Right ventricle myocardium superior (tissue), 1 donor: ENCODE measurements around the gene REPIN1. TPM values are rescaled to one million over a fixed set of nuclear protein-coding genes. Genes with fewer than 3 reads are reported as not detected.

Experiments used
- ATAC-seq: fragments of 200-7000 bp; cut with Tn5 transposase; one replicate; pipeline ENCODE4 v1.9.1; 2020; ENCODE audit warnings: mild to moderate bottlenecking; ENCODE audit not compliant: poor library complexity
- DNase-seq: peaks from one replicate; pipeline ENCODE4 v3.0.0-alpha.2; 2020
- intact Hi-C: fragments of 100-400 bp; cut with DNase I; formaldehyde crosslinking; loops from one replicate; pipeline ENCODE4 v1.11.2; 2022
- total RNA-seq: library from RNA; stranded (reverse); fragmentation: NEBNext Ultra II Directional; extraction: Animal tissue kit (Norgen Biotek cat#: 25700); gene quantifications from one replicate; pipeline ENCODE4 v1.2.1, GENCODE V29; 2021
- donor health status: DM: no; HTN: yes; CAD: no; lungs with severe emphysema.

The REPIN1 gene
- total RNA-seq, 1 donor from 2014 or later, result 116 TPM

GRCh38 chr7:150410131-150410530 is 41.5 kb downstream of the REPIN1 start:
- ATAC-seq (no peak), DNase-seq (no peak)
- intact Hi-C loops, result no loop called here

GRCh38 chr7:150410680-150411346 is 42.2 kb downstream of the REPIN1 start:
- ATAC-seq (no peak), DNase-seq (no peak)
- intact Hi-C loops, result no loop called here

- intact Hi-C loops, result no loop called here
- ATAC-seq (no peak), DNase-seq (no peak)
Observed at GRCh38 chr7:150411606-150412005, 43.0 kb downstream of the REPIN1 start.

DNA sequence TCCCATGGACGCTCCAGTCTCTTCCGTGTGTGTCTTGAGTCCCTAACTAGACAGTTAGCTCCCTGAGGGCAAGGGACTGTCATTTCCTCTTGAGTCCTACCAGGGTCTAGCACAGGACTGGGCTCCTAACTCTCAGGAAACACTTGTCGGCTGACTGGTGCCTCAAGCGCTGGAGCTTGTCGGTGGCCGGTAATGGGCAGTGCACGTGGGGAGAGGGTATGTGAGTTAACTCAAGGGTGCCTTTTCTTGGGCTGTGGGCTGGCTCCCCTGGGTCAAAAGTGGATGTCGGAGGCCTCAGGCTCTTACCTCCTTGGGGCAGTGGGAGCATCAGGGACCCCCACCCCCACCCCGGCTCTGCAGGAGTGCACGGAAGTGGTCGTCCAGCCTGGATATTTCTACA is 43.4 kb downstream of the REPIN1 start:
- no peak for DNase-seq
- ATAC-seq, result no peak
- intact Hi-C loops, result no loop called here

GRCh38 chr7:150412518-150413488 is 44.2 kb downstream of the REPIN1 start:
- DNase-seq (no peak), ATAC-seq (no peak)
- intact Hi-C loops, result no loop called here

- DNase-seq (no peak), ATAC-seq (no peak)
- intact Hi-C loops, result no loop called here
Observed at GRCh38 chr7:150413640-150414081, 45.0 kb downstream of the REPIN1 start.

GRCh38 chr7:150415161-150416153 is 46.8 kb downstream of the REPIN1 start:
- ATAC-seq (no peak), DNase-seq (no peak)
- intact Hi-C loops, result loop anchor here (5.0 kb wide), 1 partner anchor 58 kb away; no protein-coding TSS in a partner anchor

- ATAC-seq (no peak), DNase-seq (no peak)
- intact Hi-C loops, result loop anchor here (5.0 kb wide), 1 partner anchor 60 kb away; no protein-coding TSS in a partner anchor
Observed at GRCh38 chr7:150417239-150417638, 48.6 kb downstream of the REPIN1 start.

DNA sequence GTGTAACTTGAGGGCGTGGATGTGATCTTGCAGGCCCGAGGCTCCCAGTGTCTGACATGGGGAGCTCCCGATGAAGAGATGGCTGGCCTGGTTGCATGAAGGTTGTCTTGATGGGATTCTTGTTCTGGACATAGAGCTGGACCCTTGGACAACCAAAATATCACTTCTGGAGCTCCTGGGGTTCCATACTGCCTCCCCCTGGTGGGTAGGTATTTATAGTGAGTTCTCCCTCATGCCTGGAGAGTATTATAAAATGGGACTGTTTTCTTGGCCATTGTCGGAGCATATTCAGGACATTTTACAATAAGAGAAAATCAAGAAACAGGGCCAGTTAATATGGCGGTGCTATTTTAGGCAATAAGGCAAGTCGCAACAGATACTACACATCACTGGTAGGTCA is 49.2 kb downstream of the REPIN1 start:
- no peak for DNase-seq
- ATAC-seq, result no peak

GRCh38 chr7:150420242-150420641 is 51.6 kb downstream of the REPIN1 start:
- DNase-seq (no peak), ATAC-seq (no peak)
- intact Hi-C loops, result loop anchor here (5.0 kb wide), 1 partner anchor 133 kb away; no protein-coding TSS in a partner anchor

More for the DNA sequence above, 49.2 kb downstream of the REPIN1 start:
- intact Hi-C loops, result loop anchor here (5.0 kb wide), 1 partner anchor 61 kb away; no protein-coding TSS in a partner anchor

GRCh38 chr7:150420987-150421674 is 52.5 kb downstream of the REPIN1 start:
- intact Hi-C loops, result loop anchor here (5.0 kb wide), 1 partner anchor 134 kb away; no protein-coding TSS in a partner anchor
- ATAC-seq, result peak; percentile 98
- DNase-seq, result peak; percentile 86

DNA sequence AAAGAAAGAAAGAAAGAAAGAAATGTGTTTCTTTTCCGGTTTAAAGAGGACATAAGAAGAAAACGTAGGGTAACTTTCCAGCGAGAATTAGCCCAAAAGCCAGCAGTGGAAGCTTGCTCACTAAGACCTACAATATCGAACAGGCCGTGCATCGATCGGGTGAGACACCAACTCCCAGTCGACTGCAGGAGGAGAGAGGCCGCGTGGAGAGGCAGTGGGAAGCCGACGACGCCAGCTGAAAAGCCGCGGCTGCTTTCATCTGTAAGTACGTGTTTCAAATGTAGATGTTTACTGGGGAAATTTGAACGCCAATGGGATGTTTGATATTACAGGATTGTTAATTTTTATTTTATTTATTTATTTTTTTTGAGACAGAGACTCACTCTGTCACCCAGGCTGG is 53.2 kb downstream of the REPIN1 start:
- no peak for ATAC-seq
- intact Hi-C loops, result loop anchor here (5.0 kb wide), 1 partner anchor 135 kb away; no protein-coding TSS in a partner anchor
- no peak for DNase-seq

Other genes with a start within 250 kb of the REPIN1 start
- gene LRRC61, start 45.5 kb upstream of the REPIN1 start, total RNA-seq, result 3.7 TPM
- 2.9 TPM for gene ACTR3C, start 45.3 kb upstream of the REPIN1 start, total RNA-seq
- gene RARRES2, start 27.2 kb upstream of the REPIN1 start, total RNA-seq, result 24.0 TPM
- 3.6 TPM for gene ZNF775, start 10.5 kb downstream of the REPIN1 start, total RNA-seq
- gene GIMAP8, start 81.8 kb downstream of the REPIN1 start, total RNA-seq, result 14.4 TPM
- gene GIMAP7, start 146.1 kb downstream of the REPIN1 start, total RNA-seq, result 22.2 TPM
- gene GIMAP4, start 198.6 kb downstream of the REPIN1 start, total RNA-seq, result 34.7 TPM